HG02973 (cell line): ENCODE results near the gene PLXNA1.

Experiments
- ATAC-seq: cut with Tn5 transposase; IDR thresholded peaks from one replicate; pipeline ENCODE4 v1.9.1; 2021; ENCODE audit warnings: moderate library complexity; ENCODE audit not compliant: unreplicated experiment

Gene PLXNA1

GRCh38 chr3:126999383-126999782, 16.5 kb downstream of the PLXNA1 start:
- no peak for ATAC-seq

GRCh38 chr3:127000119-127000518, 17.2 kb downstream of the PLXNA1 start:
- no peak for ATAC-seq

GRCh38 chr3:127000761-127001160, 17.8 kb downstream of the PLXNA1 start:
- no peak for ATAC-seq

- no peak for ATAC-seq
Observed at GRCh38 chr3:127001486-127002194, 18.7 kb downstream of the PLXNA1 start.

GRCh38 chr3:127002195-127003174, 19.6 kb downstream of the PLXNA1 start:
- ATAC-seq = no peak

- ATAC-seq = no peak
Observed at GRCh38 chr3:127003175-127003555, 20.2 kb downstream of the PLXNA1 start.

GRCh38 chr3:127003601-127004280, 20.8 kb downstream of the PLXNA1 start:
- ATAC-seq = no peak

- ATAC-seq = no peak
Observed at GRCh38 chr3:127004641-127005397, 21.9 kb downstream of the PLXNA1 start.

- no peak for ATAC-seq
Observed at GRCh38 chr3:127005864-127006500, 23.1 kb downstream of the PLXNA1 start.

GRCh38 chr3:127006781-127007436, 24.0 kb downstream of the PLXNA1 start:
- ATAC-seq = no peak

GRCh38 chr3:127008236-127008635, 25.3 kb downstream of the PLXNA1 start:
- no peak for ATAC-seq

- no peak for ATAC-seq
Observed at GRCh38 chr3:127009531-127009930, 26.6 kb downstream of the PLXNA1 start.

GRCh38 chr3:127011270-127011992, 28.5 kb downstream of the PLXNA1 start:
- ATAC-seq = no peak

- ATAC-seq = no peak
Observed at GRCh38 chr3:127012091-127012490, 29.2 kb downstream of the PLXNA1 start.

- no peak for ATAC-seq
Observed at GRCh38 chr3:127013181-127013580, 30.3 kb downstream of the PLXNA1 start.

GRCh38 chr3:127013758-127014535, 31.0 kb downstream of the PLXNA1 start:
- no peak for ATAC-seq

GRCh38 chr3:127014536-127015281, 31.8 kb downstream of the PLXNA1 start:
- no peak for ATAC-seq
